ENCODE results near the gene FRMD4B.

FRMD4B gene

GRCh38 chr3:69385723-69386555 is at the start of gene FRMD4B:
Gene FRMD4B (minus strand): TSS chr3:69386088. CDS start chr3:69385989, 99 bp downstream.
- DNase-seq (ENCODE audit: low read depth): peak; percentile 12

GRCh38 chr3:69433969-69434325 is 48.1 kb upstream of the FRMD4B start:
- no peak for DNase-seq (ENCODE audit: low read depth)

GRCh38 chr3:69433121-69433968 is 47.5 kb upstream of the FRMD4B start:
- DNase-seq (ENCODE audit: low read depth): no peak

- DNase-seq (ENCODE audit: low read depth): peak; percentile 28
Measured at GRCh38 chr3:69428657-69429255, 42.9 kb upstream of the FRMD4B start.

GRCh38 chr3:69426967-69427304 is 41.0 kb upstream of the FRMD4B start:
- no peak for DNase-seq (ENCODE audit: low read depth)

- no peak for DNase-seq (ENCODE audit: low read depth)
Measured at GRCh38 chr3:69426291-69426966, 40.5 kb upstream of the FRMD4B start.

GRCh38 chr3:69425249-69425648 is 39.4 kb upstream of the FRMD4B start:
- DNase-seq (ENCODE audit: low read depth): peak; percentile 45

- DNase-seq (ENCODE audit: low read depth): no peak
Measured at GRCh38 chr3:69423463-69424155, 37.7 kb upstream of the FRMD4B start.

- peak; percentile 46 for DNase-seq (ENCODE audit: low read depth)
Measured at GRCh38 chr3:69422751-69423150, 36.9 kb upstream of the FRMD4B start.

GRCh38 chr3:69420781-69421520 is 35.1 kb upstream of the FRMD4B start:
- no peak for DNase-seq (ENCODE audit: low read depth)

- no peak for DNase-seq (ENCODE audit: low read depth)
Measured at GRCh38 chr3:69419276-69419675, 33.4 kb upstream of the FRMD4B start.

GRCh38 chr3:69417541-69418078 is 31.7 kb upstream of the FRMD4B start:
- no peak for DNase-seq (ENCODE audit: low read depth)

GRCh38 chr3:69413551-69414207 is 27.8 kb upstream of the FRMD4B start:
- DNase-seq (ENCODE audit: low read depth): no peak

- peak; percentile 72 for DNase-seq (ENCODE audit: low read depth)
Measured at GRCh38 chr3:69411346-69411745, 25.5 kb upstream of the FRMD4B start.

- peak; percentile 62 for DNase-seq (ENCODE audit: low read depth)
Measured at GRCh38 chr3:69410301-69410700, 24.4 kb upstream of the FRMD4B start.

- no peak for DNase-seq (ENCODE audit: low read depth)
Measured at GRCh38 chr3:69409831-69410230, 23.9 kb upstream of the FRMD4B start.

- DNase-seq (ENCODE audit: low read depth): no peak
Measured at GRCh38 chr3:69409011-69409410, 23.1 kb upstream of the FRMD4B start.

- no peak for DNase-seq (ENCODE audit: low read depth)
Measured at GRCh38 chr3:69408542-69408941, 22.7 kb upstream of the FRMD4B start.

GRCh38 chr3:69407908-69408307 is 22.0 kb upstream of the FRMD4B start:
- no peak for DNase-seq (ENCODE audit: low read depth)

GRCh38 chr3:69406163-69406562 is 20.3 kb upstream of the FRMD4B start:
- no peak for DNase-seq (ENCODE audit: low read depth)
